ENCODE measurements around the gene FUNDC1. TPM values are rescaled to one million over a fixed set of nuclear protein-coding genes. Genes with fewer than 3 reads are reported as not detected.
A peak's percentile ranks its signal among the peaks of the same experiment; 100 is the strongest.

The FUNDC1 gene, protein sequence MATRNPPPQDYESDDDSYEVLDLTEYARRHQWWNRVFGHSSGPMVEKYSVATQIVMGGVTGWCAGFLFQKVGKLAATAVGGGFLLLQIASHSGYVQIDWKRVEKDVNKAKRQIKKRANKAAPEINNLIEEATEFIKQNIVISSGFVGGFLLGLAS
- 11.0 and 16.2 TPM in 2 replicates for total RNA-seq
- long read RNA-seq, transcript FUNDC1-201 (5 exons, 1,196 nt) = major isoform, 23 of 25 reads
- long read RNA-seq, partial matches to known transcripts = 0 of 25 reads
- long read RNA-seq, other reads (novel, unspliced or antisense) = 1 of 25 reads

DNA sequence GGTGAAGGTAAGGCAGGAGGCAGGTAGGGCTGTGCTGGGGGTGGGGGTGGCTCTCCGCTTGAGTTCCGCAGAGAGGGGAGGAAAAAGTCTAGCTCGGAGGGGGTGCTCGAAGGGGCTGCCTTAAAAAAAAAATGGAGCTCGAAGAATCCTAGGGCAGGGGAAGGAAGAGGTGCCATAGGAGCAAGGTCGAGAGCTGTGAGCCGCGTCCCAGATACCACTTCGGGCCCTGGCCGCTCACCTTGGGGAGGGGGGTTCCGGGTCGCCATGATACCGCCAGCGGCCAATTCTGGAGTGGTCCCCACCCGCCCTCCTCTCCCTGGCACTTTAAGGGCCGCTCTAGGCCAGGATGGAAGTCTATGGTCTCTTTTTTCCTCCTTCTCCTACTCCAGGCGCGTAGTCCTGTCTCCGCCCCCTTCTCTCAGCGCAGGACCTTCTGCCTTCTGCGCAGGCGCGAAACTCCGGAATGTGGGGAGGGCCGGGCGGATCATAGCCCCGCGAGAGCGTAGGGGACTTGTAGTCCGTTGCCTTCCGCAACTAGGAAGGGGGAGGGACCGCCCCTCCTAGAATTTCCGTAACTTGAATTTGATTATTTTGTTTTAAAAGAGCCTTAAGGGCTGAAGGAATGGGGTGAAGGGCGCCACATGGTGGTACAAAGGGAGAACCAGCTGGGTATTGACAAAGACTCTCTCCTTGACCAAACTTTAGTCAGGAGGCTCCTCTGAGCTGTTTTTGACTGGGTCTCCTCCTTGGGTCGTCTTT, at the start of gene FUNDC1:
Gene FUNDC1 (minus strand): TSS at position 293 of the 759 bp plus-strand sequence. CDS start 27 bp downstream, at position 266.
- H3K4me1 Mint-ChIP-seq (ENCODE audit: unreplicated experiment) = peaks cover 13% of the 10 kb centered on the region
- TF ChIP-seq, protein P1, sequence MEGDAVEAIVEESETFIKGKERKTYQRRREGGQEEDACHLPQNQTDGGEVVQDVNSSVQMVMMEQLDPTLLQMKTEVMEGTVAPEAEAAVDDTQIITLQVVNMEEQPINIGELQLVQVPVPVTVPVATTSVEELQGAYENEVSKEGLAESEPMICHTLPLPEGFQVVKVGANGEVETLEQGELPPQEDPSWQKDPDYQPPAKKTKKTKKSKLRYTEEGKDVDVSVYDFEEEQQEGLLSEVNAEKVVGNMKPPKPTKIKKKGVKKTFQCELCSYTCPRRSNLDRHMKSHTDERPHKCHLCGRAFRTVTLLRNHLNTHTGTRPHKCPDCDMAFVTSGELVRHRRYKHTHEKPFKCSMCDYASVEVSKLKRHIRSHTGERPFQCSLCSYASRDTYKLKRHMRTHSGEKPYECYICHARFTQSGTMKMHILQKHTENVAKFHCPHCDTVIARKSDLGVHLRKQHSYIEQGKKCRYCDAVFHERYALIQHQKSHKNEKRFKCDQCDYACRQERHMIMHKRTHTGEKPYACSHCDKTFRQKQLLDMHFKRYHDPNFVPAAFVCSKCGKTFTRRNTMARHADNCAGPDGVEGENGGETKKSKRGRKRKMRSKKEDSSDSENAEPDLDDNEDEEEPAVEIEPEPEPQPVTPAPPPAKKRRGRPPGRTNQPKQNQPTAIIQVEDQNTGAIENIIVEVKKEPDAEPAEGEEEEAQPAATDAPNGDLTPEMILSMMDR (IDR thresholded peaks at IDR 0.05) = peak; percentile 45
- peaks cover 6% of the 10 kb centered on the region for H3K36me3 Mint-ChIP-seq (ENCODE audit: unreplicated experiment)
- peak within 1 kb of the TSS; percentile 88 for H3K4me3 Mint-ChIP-seq (ENCODE audit: unreplicated experiment)
- peak; percentile 97 for DNase-seq (ENCODE audit: extremely low spot score, unreplicated experiment)
- H3K9me3 Mint-ChIP-seq (ENCODE audit: unreplicated experiment) = peaks cover 8% of the 10 kb centered on the region
- no peaks in the 10 kb centered on the region for H3K27me3 Mint-ChIP-seq (ENCODE audit: unreplicated experiment)
- peak within 1 kb of the TSS; percentile 93 for H3K27ac Mint-ChIP-seq (ENCODE audit: unreplicated experiment)

DNA sequence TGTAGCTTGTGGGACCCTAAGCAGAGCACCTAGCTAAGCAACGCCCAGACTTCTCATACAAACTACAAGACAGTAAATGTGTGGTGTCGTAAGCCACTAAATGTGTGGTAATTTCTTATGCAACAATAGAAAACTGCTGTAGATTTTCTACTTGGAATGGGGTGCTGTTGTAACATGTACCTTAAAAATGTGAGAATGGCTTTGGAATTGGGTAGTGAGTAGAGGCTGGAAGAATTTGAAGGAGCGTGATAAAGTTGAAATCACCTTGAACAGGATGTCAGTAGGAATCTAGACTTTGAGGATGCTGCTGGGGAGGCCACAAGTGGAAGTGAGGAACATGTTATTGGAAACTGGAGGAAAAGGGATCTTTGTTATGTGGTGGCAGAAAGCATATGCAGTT, 43.2 kb upstream of the FUNDC1 start:
- peaks cover 12% of the 10 kb centered on the region for H3K9me3 Mint-ChIP-seq (ENCODE audit: unreplicated experiment)
- DNase-seq (ENCODE audit: extremely low spot score, unreplicated experiment) = no peak
- H3K4me3 Mint-ChIP-seq (ENCODE audit: unreplicated experiment) = no peak overlapping the region
- H3K36me3 Mint-ChIP-seq (ENCODE audit: unreplicated experiment) = no peaks in the 10 kb centered on the region
- TF ChIP-seq, protein P1 (IDR thresholded peaks at IDR 0.05) = no peak
- no peaks in the 10 kb centered on the region for H3K4me1 Mint-ChIP-seq (ENCODE audit: unreplicated experiment)
- H3K27me3 Mint-ChIP-seq (ENCODE audit: unreplicated experiment) = no peaks in the 10 kb centered on the region
- no peak overlapping the region for H3K27ac Mint-ChIP-seq (ENCODE audit: unreplicated experiment)

DNA sequence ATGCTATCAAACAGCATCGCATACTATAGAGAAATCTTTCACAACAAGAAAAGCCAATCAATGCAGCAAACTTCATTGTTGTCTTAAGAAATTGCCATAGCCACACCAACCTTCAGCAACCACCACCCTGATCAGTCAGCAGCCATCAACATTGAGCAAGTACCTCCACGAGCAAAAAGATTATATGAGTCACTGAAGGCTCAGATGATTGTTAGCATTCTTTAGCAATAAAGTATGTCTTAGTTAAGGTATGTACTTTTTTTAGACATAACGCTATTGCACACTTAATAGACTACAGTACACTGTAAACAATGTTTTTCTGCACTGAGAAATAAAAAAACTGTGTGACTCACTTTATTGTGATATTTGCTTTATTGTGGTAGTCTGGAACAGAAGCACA, 37.8 kb upstream of the FUNDC1 start:
- Mint-ChIP-seq H3K4me3 (ENCODE audit: unreplicated experiment) (no peak overlapping the region), H3K36me3 (ENCODE audit: unreplicated experiment) (no peaks in the 10 kb centered on the region), H3K27me3 (ENCODE audit: unreplicated experiment) (no peaks in the 10 kb centered on the region), H3K27ac (ENCODE audit: unreplicated experiment) (no peak overlapping the region), H3K9me3 (ENCODE audit: unreplicated experiment) (peaks cover 21% of the 10 kb centered on the region), H3K4me1 (ENCODE audit: unreplicated experiment) (no peaks in the 10 kb centered on the region)
- no peak for DNase-seq (ENCODE audit: extremely low spot score, unreplicated experiment)
- TF ChIP-seq, protein P1 (IDR thresholded peaks at IDR 0.05) = no peak

DNA sequence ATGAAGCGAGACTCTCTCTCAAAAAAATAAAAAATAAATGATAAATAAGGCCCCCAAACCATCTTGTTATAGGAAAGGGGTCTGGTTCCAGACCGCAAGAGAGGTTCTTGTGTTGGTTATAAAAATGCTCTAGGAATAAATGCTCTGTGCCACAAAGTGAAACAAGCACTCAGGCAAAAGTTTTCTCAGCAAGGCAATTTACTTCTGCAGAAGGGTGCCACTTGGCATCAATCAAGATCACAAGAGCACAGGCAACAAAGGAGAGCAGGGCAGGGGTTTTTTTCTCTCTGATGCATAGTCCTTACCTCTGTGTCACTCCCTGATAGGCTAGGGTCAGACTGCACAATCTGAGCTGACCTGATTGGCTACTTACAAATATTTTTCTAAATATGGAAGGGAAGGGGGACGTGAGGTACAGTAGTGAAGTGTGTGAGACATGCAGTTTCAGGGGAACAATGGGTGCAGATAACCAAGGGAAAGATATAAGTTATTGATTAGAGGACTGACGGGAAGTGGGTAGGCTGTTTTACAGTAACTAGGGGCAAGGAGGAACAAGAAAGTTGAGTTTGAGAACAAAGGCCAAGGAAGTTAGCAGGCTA, 29.8 kb upstream of the FUNDC1 start:
- no peaks in the 10 kb centered on the region for H3K4me1 Mint-ChIP-seq (ENCODE audit: unreplicated experiment)
- TF ChIP-seq, protein P1 (IDR thresholded peaks at IDR 0.05) = no peak
- DNase-seq (ENCODE audit: extremely low spot score, unreplicated experiment) = no peak
- no peaks in the 10 kb centered on the region for H3K27me3 Mint-ChIP-seq (ENCODE audit: unreplicated experiment)
- no peak overlapping the region for H3K27ac Mint-ChIP-seq (ENCODE audit: unreplicated experiment)
- H3K36me3 Mint-ChIP-seq (ENCODE audit: unreplicated experiment) = no peaks in the 10 kb centered on the region
- H3K9me3 Mint-ChIP-seq (ENCODE audit: unreplicated experiment) = peaks cover 30% of the 10 kb centered on the region
- no peak overlapping the region for H3K4me3 Mint-ChIP-seq (ENCODE audit: unreplicated experiment)

DNA sequence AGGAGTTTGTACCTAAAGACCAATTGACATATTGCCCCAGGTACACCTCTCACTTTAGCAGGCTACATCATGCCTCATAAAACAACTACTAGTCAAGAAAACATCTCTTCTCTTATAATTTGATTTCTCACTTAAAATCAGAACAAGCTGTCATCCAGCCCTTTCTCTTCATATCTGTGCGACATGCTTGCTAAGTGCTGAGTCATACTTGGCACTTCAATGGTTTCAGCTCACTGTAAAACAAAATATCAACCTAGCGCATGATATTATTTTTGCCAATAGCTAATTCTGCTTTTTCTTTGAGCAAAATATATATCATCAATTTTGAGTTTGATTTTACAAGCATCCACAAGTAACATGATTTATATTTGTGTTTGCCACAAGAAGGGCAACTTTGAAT, 27.9 kb upstream of the FUNDC1 start:
- H3K9me3 Mint-ChIP-seq (ENCODE audit: unreplicated experiment) = peaks cover 29% of the 10 kb centered on the region
- no peak overlapping the region for H3K4me3 Mint-ChIP-seq (ENCODE audit: unreplicated experiment)
- no peak overlapping the region for H3K27ac Mint-ChIP-seq (ENCODE audit: unreplicated experiment)
- TF ChIP-seq, protein P1 (IDR thresholded peaks at IDR 0.05) = no peak
- no peaks in the 10 kb centered on the region for H3K4me1 Mint-ChIP-seq (ENCODE audit: unreplicated experiment)
- H3K27me3 Mint-ChIP-seq (ENCODE audit: unreplicated experiment) = no peaks in the 10 kb centered on the region
- DNase-seq (ENCODE audit: extremely low spot score, unreplicated experiment) = no peak
- H3K36me3 Mint-ChIP-seq (ENCODE audit: unreplicated experiment) = no peaks in the 10 kb centered on the region

Data from osteocyte (in vitro differentiated cells).